Measurements from ENCODE around the gene SH3D21.

DNA sequence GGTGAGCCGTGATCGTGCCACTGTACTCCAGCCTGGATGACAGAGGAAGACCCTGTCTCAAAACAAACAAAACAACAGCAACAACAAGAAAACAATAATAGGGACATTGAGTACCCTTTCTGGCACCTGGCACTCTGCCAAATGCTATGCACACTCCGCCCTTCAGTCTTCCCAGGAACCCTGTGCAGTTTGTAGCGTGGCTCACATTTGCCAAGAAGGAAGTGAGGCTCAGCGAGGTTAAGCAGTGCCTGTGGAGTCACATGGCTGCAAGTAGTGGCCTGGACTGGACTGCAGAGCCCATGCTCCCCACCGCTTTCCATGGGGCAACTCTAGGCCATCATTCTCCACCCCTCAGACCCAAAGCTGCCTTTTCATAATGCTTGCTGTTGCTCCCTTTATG, 22.5 kb downstream of the SH3D21 start:
- TF ChIP-seq ZNF148 (tag by site-specific recombination; IDR thresholded peaks at IDR 0.05; ENCODE audit: borderline replicate concordance) = no peak
- TF ChIP-seq, protein P1, sequence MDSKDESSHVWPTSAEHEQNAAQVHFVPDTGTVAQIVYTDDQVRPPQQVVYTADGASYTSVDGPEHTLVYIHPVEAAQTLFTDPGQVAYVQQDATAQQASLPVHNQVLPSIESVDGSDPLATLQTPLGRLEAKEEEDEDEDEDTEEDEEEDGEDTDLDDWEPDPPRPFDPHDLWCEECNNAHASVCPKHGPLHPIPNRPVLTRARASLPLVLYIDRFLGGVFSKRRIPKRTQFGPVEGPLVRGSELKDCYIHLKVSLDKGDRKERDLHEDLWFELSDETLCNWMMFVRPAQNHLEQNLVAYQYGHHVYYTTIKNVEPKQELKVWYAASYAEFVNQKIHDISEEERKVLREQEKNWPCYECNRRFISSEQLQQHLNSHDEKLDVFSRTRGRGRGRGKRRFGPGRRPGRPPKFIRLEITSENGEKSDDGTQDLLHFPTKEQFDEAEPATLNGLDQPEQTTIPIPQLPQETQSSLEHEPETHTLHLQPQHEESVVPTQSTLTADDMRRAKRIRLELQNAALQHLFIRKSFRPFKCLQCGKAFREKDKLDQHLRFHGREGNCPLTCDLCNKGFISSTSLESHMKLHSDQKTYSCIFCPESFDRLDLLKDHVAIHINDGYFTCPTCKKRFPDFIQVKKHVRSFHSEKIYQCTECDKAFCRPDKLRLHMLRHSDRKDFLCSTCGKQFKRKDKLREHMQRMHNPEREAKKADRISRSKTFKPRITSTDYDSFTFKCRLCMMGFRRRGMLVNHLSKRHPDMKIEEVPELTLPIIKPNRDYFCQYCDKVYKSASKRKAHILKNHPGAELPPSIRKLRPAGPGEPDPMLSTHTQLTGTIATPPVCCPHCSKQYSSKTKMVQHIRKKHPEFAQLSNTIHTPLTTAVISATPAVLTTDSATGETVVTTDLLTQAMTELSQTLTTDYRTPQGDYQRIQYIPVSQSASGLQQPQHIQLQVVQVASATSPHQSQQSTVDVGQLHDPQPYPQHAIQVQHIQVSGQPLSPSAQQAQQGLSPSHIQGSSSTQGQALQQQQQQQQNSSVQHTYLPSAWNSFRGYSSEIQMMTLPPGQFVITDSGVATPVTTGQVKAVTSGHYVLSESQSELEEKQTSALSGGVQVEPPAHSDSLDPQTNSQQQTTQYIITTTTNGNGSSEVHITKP (tag by site-specific recombination; IDR thresholded peaks at IDR 0.05) = no peak
- TF ChIP-seq ZNF585B (tag by site-specific recombination; IDR thresholded peaks at IDR 0.05) = no peak
- TF ChIP-seq, protein P2, sequence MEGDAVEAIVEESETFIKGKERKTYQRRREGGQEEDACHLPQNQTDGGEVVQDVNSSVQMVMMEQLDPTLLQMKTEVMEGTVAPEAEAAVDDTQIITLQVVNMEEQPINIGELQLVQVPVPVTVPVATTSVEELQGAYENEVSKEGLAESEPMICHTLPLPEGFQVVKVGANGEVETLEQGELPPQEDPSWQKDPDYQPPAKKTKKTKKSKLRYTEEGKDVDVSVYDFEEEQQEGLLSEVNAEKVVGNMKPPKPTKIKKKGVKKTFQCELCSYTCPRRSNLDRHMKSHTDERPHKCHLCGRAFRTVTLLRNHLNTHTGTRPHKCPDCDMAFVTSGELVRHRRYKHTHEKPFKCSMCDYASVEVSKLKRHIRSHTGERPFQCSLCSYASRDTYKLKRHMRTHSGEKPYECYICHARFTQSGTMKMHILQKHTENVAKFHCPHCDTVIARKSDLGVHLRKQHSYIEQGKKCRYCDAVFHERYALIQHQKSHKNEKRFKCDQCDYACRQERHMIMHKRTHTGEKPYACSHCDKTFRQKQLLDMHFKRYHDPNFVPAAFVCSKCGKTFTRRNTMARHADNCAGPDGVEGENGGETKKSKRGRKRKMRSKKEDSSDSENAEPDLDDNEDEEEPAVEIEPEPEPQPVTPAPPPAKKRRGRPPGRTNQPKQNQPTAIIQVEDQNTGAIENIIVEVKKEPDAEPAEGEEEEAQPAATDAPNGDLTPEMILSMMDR (tag by site-specific recombination; IDR thresholded peaks at IDR 0.05) = no peak
- TF ChIP-seq YY1 (tag by site-specific recombination; IDR thresholded peaks at IDR 0.05) = no peak
- TF ChIP-seq KLF9 (tag by site-specific recombination; IDR thresholded peaks at IDR 0.05; ENCODE audit: low read depth) = no peak
- no peak for TF ChIP-seq BCL11A (tag by site-specific recombination; IDR thresholded peaks at IDR 0.05; ENCODE audit: low read depth)
- TF ChIP-seq, protein P3, sequence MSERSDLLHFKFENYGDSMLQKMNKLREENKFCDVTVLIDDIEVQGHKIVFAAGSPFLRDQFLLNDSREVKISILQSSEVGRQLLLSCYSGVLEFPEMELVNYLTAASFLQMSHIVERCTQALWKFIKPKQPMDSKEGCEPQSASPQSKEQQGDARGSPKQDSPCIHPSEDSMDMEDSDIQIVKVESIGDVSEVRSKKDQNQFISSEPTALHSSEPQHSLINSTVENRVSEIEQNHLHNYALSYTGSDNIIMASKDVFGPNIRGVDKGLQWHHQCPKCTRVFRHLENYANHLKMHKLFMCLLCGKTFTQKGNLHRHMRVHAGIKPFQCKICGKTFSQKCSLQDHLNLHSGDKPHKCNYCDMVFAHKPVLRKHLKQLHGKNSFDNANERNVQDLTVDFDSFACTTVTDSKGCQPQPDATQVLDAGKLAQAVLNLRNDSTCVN (tag by site-specific recombination; optimal IDR thresholded peaks at IDR 0.05) = no peak
- no peak for TF ChIP-seq ZNF311 (tag by site-specific recombination; IDR thresholded peaks at IDR 0.05; ENCODE audit: borderline replicate concordance)
- TF ChIP-seq ZBTB20 (tag by site-specific recombination; IDR thresholded peaks at IDR 0.05) = no peak
- no peak for TF ChIP-seq ATF2 (tag by site-specific recombination; IDR thresholded peaks at IDR 0.05; ENCODE audit: low read depth)
- TF ChIP-seq ZNF473 (tag by site-specific recombination; IDR thresholded peaks at IDR 0.05) = no peak
- TF ChIP-seq ZNF76 (tag by site-specific recombination; IDR thresholded peaks at IDR 0.05; ENCODE audit: borderline replicate concordance, low read depth) = no peak

All from HEK293 (cell line).